Activated CD4-positive, alpha-beta T cell treated with anti-CD3 and anti-CD28 coated beads, Interleukin-2, amount 50 U/mL, for 24 hours (primary cell): Measurements from ENCODE around the gene CLK1.
"Not testable (repeated sequence)": the region's sequence is repeated elsewhere in the genome, so short reads cannot be mapped to it uniquely, and the experiment has no call there.

Experiments
- DNase-seq, 2 donors: peaks; one replicate each; pipeline ENCODE4 v3.0.0-alpha.2; 2020; ENCODE audit warnings: low read depth in 1 of 2, low spot score in 1 of 2

Gene CLK1

GRCh38 chr2:200851398-200852248, 12.8 kb downstream of the CLK1 start:
- DNase-seq, result no peak

GRCh38 chr2:200850512-200851256, 13.8 kb downstream of the CLK1 start:
- DNase-seq, result no peak

GRCh38 chr2:200847939-200848338, 16.5 kb downstream of the CLK1 start:
- DNase-seq, result no peak

- DNase-seq, result no peak
Measured at GRCh38 chr2:200847269-200847668, 17.2 kb downstream of the CLK1 start.

- DNase-seq, result no peak
Measured at GRCh38 chr2:200845669-200846325, 18.7 kb downstream of the CLK1 start.

- DNase-seq, result no peak
Measured at GRCh38 chr2:200845194-200845593, 19.3 kb downstream of the CLK1 start.

GRCh38 chr2:200843993-200844948, 20.2 kb downstream of the CLK1 start:
- DNase-seq, result no peak

- no peak for DNase-seq
Measured at GRCh38 chr2:200839513-200839912, 24.9 kb downstream of the CLK1 start.

- no peak for DNase-seq
Measured at GRCh38 chr2:200834701-200835100, 29.8 kb downstream of the CLK1 start.

GRCh38 chr2:200829258-200829655, 35.2 kb downstream of the CLK1 start:
- DNase-seq, result no peak

- no peak for DNase-seq
Measured at GRCh38 chr2:200828572-200829257, 35.7 kb downstream of the CLK1 start.

- DNase-seq, result no peak
Measured at GRCh38 chr2:200828104-200828503, 36.4 kb downstream of the CLK1 start.

GRCh38 chr2:200821686-200822245, 42.7 kb downstream of the CLK1 start:
- DNase-seq, result no peak

GRCh38 chr2:200820573-200821234, 43.8 kb downstream of the CLK1 start:
- DNase-seq, result no peak

GRCh38 chr2:200818732-200819131, 45.7 kb downstream of the CLK1 start:
- not testable (repeated sequence) for DNase-seq

- DNase-seq, result no peak
Measured at GRCh38 chr2:200814917-200815316, 49.5 kb downstream of the CLK1 start.

GRCh38 chr2:200814276-200814815, 50.1 kb downstream of the CLK1 start:
- DNase-seq, result peak in 1 of 2 donors; percentile 23

- peak; percentile 38 to 41 for DNase-seq
Measured at GRCh38 chr2:200812122-200813022, 52.1 kb downstream of the CLK1 start.
